DOHH2 (cell line): ENCODE measurements around the gene PPP1R3G.

Experiments
- EZH2phosphoT487 ChIP-seq: fragments of 200-600 bp; sonication (generic); IDR thresholded peaks from 2 replicates; pipeline ENCODE4 v1.6.1; 2017; ENCODE audit warnings: borderline replicate concordance, mild to moderate bottlenecking, antibody characterized with exemption, low read length, moderate library complexity, mixed read lengths
- TF ChIP-seq, protein P1 (sequence below): fragments of 200-600 bp; sonication (generic); IDR thresholded peaks from one replicate; pipeline ENCODE4 v1.5.1; 2014; ENCODE audit warnings: antibody characterized with exemption, mild to moderate bottlenecking, low read depth, low read length; ENCODE audit not compliant: poor library complexity, severe bottlenecking

DNA sequence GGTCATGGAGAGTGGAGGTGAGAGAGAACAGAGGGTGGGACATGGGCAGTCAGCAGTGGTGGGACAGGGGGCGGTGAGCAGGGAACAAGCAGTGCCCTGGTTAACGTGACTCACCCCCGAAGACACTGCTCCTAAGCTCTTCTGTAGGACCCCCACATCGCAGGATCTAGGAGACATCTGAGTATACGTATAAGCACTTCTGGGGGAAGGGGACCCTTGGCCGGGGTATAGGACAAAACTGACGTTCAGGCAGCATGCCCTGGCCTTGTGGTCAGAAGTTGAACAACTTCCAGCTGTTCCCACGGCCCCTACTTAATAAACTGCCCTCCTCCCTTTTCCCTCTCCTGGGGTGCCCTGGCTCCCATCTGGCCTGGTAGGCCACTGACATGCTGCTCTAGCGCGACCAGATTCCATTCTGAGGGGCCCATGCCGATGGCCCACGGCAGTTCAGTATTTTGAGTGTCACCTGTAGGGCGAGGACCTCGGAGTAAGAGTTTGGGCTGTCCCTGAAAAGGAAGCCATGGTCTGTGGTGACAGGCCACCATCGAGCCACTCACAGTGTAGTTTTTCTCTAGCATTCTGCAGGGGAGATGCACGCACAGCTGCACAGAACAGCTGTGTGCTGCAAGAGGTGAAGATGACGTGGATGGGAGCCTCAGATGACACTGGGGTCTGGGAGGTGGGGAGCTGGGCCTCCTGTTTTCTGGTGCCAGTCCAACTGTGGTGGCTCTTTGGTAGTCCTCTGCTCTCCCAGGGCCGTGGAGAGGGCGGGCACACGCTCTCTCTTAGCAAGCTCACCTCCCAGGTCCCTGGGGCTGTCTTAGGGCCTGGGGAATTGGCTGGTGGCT is 38.4 kb downstream of the PPP1R3G start:
- TF ChIP-seq, protein P1, sequence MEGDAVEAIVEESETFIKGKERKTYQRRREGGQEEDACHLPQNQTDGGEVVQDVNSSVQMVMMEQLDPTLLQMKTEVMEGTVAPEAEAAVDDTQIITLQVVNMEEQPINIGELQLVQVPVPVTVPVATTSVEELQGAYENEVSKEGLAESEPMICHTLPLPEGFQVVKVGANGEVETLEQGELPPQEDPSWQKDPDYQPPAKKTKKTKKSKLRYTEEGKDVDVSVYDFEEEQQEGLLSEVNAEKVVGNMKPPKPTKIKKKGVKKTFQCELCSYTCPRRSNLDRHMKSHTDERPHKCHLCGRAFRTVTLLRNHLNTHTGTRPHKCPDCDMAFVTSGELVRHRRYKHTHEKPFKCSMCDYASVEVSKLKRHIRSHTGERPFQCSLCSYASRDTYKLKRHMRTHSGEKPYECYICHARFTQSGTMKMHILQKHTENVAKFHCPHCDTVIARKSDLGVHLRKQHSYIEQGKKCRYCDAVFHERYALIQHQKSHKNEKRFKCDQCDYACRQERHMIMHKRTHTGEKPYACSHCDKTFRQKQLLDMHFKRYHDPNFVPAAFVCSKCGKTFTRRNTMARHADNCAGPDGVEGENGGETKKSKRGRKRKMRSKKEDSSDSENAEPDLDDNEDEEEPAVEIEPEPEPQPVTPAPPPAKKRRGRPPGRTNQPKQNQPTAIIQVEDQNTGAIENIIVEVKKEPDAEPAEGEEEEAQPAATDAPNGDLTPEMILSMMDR, result no peak
- no peak for TF ChIP-seq EZH2phosphoT487
